Erythroblast (primary cell): ENCODE measurements around the gene JADE2.

ENCODE experiments used
- GATA1 ChIP-seq: IDR thresholded peaks from 2 replicates; pipeline ENCODE4 v1.6.1; 2011; ENCODE audit warnings: low read depth, mild to moderate bottlenecking, control low read depth, low read length, moderate library complexity
- POLR2A ChIP-seq: IDR thresholded peaks from 2 replicates; pipeline ENCODE4 v1.6.1; 2011; ENCODE audit warnings: mild to moderate bottlenecking, low read length

GRCh38 chr5:134494780-134495179 is 30.7 kb upstream of the JADE2 start:
- no peak for TF ChIP-seq POLR2A
- no peak for TF ChIP-seq GATA1
